Skeletal muscle cell (primary cell): ENCODE data around the gene TTC22.
A peak's percentile ranks its signal among the peaks of the same experiment; 100 is the strongest.
"Not testable (repeated sequence)": the region's sequence is repeated elsewhere in the genome, so short reads cannot be mapped to it uniquely, and the experiment has no call there.

Source experiments
- DNase-seq: peaks from one replicate; pipeline ENCODE4 v3.0.0-alpha.2; 2010; ENCODE audit warnings: low read depth
- H3K4me3 ChIP-seq: 2 replicates; pipeline ENCODE4 v1.5.1; 2011; ENCODE audit warnings: low read depth, mild to moderate bottlenecking, control low read depth, low read length, moderate library complexity

The TTC22 gene

DNA sequence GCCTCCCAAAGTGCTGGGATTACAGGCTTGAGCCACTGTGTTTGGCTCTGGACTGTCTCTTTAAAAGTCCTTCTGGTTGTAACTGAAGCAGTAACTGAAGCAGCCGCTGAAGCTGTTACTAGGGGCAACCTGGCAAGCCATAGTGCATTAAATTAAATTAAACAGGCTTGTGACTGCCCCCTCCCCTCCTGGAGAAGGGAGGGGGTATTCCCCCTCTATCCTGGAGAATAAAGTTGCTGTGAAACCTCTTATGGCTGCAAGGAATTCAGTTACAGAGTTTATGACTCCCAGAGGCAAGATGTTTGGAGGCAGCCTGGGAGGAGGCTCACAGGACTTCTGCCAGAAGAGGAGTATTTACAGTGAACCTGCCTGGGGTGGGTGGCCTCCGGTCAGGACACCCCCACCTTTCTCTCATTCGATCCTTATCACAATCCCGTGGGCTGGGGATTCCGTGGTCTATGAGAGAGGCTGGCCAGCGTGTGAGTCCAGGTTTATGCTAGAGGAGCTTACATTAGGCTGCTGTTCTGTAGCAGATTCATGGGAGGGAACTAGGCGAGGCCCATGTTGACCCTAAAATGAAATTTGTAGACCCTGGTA is 8.3 kb downstream of the TTC22 start:
- DNase-seq, result no peak
- no peak overlapping the region for H3K4me3 ChIP-seq

DNA sequence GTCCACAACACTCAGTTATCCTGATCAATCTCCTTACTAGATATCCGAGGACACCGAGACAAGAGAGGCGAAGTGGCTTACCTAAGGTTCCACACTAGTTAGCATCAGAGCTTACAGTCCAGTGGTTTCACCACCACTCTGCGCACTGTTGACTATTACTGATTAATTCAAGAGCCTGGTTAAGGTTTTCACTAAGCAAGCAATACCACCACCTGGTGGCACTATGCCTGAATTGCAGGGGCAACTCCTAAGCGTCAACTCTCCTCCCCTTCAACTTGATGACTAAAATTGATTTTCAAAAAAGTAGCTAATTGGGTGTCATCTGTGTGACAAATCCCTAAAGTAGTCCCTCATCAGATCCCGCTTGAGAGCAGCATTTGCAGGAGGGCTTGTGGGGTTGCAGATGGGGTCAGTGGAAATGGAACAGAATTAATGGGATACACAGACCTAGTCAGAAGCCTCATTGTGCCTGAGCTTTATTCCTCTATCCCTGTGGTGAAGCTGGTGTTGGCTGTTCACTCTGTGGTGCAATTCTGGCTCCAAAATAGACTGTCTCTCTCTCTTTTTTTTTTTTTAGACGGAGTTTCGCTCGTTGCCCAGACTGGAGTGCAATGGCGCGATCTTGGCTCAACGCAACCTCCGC is 9.1 kb downstream of the TTC22 start:
- no peak for DNase-seq
- H3K4me3 ChIP-seq, result no peak overlapping the region

DNA sequence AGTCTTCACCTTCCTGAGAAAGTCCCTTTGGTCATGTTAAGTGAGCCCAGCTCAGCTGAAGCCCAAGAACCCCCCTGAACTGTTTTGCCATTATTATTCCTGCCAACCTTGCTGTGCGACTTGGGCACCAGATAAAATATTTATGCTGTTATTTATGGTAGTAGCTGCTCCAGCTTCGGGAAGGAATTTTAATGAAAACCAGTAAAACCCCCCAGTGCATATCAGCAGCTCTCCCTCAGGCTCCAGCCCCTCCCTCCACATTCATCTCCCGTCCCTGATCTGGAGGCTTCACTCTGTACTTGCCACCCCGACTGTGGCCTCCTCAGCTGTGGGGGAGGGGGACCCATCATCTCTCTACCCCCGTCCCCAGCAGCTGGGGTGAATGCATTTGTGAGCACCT is 12.7 kb downstream of the TTC22 start:
- no peak for DNase-seq
- H3K4me3 ChIP-seq, result no peak overlapping the region

GRCh38 chr1:54787604-54788003 is 13.5 kb downstream of the TTC22 start:
- DNase-seq, result no peak
- no peak overlapping the region for H3K4me3 ChIP-seq

DNA sequence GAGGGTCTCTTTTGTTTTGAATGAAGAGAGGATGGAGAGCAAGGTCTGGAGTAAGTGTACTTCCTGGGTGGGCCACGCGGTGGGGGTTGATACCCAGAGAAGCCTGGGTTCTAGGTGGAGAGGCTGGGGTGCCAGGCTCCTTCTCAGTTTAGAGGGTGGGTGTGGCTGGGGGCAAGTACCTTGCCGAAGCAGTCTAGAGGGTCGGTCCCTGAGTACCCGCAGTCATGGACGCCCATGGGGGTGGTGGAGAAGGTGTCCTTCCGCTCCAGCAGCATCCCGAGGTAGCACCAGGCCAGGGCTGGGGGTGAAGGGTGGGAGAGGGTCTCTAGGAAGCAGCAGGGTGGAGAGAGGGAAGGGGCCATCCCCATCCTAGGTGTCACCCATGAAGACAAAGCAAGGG is 14.3 kb downstream of the TTC22 start:
- no peak overlapping the region for H3K4me3 ChIP-seq
- no peak for DNase-seq

- no peak for DNase-seq
- H3K4me3 ChIP-seq, result no peak overlapping the region
Observed at GRCh38 chr1:54784066-54784465, 17.1 kb downstream of the TTC22 start.

DNA sequence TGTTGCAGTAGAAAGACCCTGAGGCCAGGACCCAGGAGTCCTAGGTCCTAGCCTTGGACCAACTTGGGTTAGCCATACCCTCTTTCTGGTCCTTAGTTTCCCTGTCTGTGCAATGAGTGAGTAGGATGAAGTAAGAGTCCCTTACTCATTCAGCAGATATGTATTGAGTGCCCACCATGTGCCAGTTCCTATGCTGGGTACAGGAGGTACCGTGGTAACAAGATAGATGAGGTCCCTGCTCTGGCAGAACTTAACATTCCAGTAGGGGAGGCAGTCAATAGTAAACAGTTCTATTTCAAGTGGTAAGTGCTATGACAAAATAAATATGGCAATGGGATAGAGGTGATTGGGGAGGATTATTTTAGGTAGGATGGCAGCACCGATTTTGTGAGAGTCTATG is 18.5 kb downstream of the TTC22 start:
- DNase-seq, result no peak
- H3K4me3 ChIP-seq, result no peak overlapping the region

GRCh38 chr1:54782156-54782555 is 19.0 kb downstream of the TTC22 start:
- no peak for DNase-seq

GRCh38 chr1:54781023-54781723 is 19.9 kb downstream of the TTC22 start:
- no peak for DNase-seq
- H3K4me3 ChIP-seq, result peak overlapping the region; percentile 21

More at GRCh38 chr1:54782156-54782555, 19.0 kb downstream of the TTC22 start:
- H3K4me3 ChIP-seq, result no peak overlapping the region

DNA sequence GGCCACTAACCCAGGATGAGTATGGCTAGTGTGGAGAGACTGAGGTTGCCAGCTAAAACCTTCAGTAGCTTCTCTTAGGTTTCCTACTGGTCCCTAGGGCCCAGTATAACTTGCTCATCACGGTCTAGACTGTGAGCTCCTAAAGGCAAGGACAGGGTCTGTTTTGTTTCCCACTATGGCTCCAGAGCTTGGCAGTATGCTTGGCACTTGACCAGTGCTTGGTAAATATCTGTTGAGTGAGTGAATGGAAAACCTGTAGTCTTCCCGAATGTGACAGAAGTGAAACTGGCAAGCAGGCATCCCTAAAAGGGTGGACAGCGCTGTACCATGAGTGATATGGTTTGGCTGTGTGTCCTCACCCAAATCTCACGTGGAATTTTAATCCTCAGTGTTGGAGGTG is 23.7 kb downstream of the TTC22 start:
- DNase-seq, result no peak

GRCh38 chr1:54777011-54777410 is 24.1 kb downstream of the TTC22 start:
- no peak for DNase-seq
- H3K4me3 ChIP-seq, result no peak overlapping the region

More for the DNA sequence above, 23.7 kb downstream of the TTC22 start:
- no peak overlapping the region for H3K4me3 ChIP-seq

DNA sequence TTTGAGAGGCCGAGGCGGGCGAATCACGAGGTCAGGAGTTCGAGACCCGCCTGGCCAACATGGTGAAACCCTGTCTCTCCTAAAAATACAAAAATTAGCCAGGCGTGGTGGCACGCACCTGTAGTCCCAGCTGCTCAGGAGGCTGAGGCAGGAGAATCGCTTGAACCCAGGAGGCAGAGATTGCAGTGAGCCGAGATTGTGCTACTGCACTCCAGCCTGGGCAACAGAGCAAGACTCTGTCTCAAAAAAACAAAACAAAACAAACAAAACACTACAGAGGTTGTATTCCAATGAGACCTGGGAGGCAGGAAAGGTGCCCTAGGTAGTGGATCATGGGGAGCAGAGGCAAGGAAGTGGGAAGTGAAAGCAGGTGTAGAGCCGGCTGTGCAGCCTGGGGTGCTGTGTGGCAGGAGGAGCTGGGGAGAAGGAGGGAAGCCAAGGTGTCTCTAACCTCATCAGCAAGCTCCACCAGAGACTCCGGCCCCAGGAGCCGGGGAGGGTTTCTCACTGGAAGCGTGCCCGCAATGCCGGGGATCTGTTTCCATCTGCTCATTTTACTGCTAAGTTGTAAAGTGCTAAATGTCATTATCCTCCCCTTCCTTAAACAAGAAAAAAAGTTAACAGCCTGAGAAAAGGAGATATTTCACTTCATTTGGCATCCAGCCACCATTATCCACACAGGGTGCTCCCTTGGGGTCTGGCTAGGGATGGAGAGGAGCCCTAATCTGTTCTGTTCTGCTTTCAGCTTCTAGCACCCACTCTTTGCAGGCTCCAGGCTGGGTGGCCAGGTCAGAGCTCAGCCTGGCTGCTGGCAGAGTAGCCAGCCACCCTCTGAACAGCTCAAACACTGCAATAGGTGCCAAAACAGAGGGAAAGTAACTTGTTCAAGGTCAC is 25.0 kb downstream of the TTC22 start:
- not testable (repeated sequence) for DNase-seq, H3K4me3 ChIP-seq

GRCh38 chr1:54774820-54775498 is 26.2 kb downstream of the TTC22 start:
- DNase-seq, result no peak

GRCh38 chr1:54772951-54773350 is 28.2 kb downstream of the TTC22 start:
- no peak for DNase-seq
- no peak overlapping the region for H3K4me3 ChIP-seq

More at GRCh38 chr1:54774820-54775498, 26.2 kb downstream of the TTC22 start:
- H3K4me3 ChIP-seq, result no peak overlapping the region

- H3K4me3 ChIP-seq, result no peak overlapping the region
- DNase-seq, result no peak
Observed at GRCh38 chr1:54768093-54768492, 33.0 kb downstream of the TTC22 start.

GRCh38 chr1:54767526-54767925 is 33.6 kb downstream of the TTC22 start:
- DNase-seq, result no peak
- H3K4me3 ChIP-seq, result no peak overlapping the region

DNA sequence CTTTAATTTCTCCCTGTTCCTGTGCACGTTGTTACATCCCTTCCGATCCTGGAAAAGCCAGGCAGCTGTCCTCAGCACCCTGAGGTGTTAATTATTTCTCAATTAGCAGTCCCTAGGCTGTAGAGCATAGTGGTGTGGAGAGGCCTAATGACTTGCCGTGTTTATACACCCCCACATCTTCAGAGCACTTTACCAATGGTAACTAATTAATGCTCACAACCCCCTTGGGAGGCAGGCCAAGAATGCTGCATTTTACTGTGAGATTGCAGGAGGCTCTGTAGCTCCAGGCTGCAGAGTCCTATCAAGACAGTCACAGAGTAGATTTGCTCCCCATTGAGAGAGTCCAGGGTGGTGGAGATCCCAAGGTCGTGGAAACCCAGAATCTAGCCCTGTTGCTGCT is 34.4 kb downstream of the TTC22 start:
- DNase-seq, result no peak
- H3K4me3 ChIP-seq, result no peak overlapping the region

GRCh38 chr1:54764922-54765561 is 36.1 kb downstream of the TTC22 start:
- DNase-seq, result no peak
- H3K4me3 ChIP-seq, result peak overlapping the region; percentile 52
